Globus pallidus (tissue), 1 donor: ENCODE measurements around the gene PVALB.

Experiments
- DNase-seq: peaks from one replicate; pipeline ENCODE4 v3.0.0-alpha.2; 2015; ENCODE audit warnings: low spot score

Gene PVALB

DNA sequence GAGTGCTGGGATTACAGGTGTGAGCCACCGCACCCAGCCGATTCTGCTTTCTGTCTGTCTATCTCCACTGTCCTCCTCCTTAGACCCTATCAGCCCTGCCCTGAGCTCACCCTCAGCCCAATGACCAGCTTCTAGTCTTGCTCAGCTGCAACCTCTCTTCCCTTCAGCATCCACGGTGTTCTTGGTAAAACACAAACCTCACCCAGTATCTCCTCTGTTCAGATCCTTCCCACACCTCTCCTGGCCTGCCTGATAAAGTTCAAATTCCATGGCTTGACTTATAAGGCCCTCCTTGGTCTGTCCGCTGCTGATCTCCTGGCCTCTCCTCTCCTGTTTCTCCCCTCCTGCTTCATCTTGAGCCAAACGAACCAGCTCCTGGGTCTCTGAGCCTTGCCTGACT lies 29.4 kb upstream of the PVALB start:
- DNase-seq, result no peak

DNA sequence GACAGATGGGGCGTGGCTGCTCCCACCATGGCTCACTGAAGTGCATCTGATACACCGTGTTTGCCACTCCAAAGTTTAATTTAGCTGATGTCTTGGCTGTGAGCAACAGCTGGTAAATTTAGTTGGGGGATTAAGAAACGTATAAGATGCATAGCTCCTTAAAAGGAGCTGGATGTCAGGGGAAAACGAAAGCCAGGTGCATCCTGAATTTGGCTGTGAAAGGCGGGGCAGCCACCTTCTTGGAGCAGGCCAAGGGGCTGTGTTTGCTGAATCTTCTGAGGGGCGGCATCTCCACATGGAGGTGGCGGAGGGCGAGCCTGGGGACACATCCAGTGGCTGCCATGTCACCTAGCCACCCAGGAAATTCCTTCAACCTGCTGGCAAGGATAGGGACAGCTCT lies 23.3 kb upstream of the PVALB start:
- no peak for DNase-seq

DNA sequence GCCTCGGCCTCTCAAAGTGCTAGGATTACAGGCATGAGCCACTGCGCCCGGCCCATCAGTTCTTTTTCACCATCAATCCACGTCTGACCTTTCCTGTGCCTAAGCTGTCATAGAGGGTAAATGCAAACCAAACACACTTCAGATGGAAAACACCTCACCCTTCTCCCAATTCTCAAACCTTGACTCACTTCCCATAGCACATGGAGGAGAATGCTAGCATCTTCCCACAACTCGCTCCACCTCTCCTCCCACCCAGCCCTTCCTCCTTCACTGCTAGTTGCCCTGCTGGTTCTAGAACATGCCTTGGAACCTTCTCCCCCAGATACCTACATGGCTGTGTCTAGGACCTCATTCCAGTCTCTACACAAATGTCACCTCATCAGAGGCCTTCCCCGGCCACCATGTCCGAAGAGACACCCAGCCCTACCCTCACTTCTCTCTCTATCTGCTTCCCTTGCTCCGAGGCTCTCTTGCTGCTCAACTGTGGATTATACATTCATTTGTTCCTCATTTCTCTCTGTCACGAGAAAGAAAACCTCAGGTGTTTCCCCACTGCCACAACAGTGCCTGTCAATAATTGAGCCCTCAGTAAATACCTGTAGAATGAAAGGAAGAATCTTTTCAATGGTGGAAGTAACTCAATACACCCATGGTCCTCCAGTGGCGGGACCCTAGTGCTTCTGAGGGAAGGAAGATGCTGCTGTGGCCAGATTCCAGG lies 22.7 kb upstream of the PVALB start:
- DNase-seq, result no peak

DNA sequence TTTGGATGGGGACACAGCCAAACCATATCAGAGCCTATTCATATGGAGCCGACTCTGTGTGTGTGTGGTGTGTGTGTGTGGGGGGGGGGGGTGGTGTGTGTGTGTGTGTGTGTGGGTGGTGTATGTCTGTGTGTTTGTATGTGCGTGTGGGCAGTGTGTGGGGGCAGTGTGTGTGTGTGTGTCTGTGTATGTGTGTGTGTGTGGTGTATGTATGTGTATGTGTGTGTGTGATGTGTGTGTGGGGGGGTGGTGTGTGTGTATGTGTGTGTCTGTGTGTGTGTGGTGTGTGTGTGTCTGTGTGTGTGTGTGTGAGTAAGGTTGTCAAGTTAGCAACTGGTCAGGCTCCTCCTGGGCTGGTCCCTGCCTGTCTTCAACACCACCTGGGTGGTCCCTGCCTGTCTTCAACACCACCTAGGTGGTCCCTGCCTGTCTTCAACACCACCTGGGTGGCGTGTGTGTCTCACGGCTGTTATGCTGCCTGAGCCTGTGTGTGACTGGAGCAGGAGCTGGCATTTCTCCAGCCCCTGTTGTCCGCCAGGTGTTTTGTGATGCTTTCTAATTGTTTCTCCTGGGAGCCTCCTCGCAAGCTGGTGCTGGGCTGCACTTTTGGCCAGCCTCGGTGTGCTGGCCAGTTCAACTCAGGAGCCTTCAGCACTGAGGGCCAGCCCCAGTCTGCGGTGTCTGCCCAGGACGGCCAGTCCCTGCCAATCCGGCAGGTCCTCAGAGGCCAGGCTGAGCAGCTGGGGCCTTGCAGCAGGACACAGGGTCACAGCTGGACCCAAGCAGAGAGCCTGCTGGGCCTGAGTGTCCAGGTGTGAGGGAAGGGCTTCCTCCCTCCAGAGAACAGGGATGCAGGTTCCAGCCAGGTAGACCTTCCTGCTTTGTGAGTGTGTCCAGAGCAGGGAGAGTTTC lies 21.5 kb upstream of the PVALB start:
- no peak for DNase-seq

DNA sequence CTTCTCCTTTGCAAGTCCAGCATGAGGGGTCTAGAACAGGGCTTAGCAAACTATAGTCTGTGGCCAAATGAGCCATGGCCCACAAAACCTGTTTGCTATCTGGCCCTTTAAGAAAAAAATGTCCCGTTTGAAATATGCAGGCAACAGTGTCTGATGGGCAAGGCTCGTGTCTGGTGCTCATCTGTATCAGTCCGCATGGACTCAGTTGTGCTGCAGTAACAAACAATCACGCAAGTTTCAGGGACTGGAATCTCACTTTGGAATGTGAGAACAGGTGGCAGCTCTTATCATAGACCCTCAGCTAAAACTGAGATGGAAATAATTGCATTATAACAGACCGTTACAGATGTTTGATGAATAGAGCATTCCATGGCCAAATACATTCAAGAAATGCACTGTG lies 19.1 kb upstream of the PVALB start:
- DNase-seq, result no peak

DNA sequence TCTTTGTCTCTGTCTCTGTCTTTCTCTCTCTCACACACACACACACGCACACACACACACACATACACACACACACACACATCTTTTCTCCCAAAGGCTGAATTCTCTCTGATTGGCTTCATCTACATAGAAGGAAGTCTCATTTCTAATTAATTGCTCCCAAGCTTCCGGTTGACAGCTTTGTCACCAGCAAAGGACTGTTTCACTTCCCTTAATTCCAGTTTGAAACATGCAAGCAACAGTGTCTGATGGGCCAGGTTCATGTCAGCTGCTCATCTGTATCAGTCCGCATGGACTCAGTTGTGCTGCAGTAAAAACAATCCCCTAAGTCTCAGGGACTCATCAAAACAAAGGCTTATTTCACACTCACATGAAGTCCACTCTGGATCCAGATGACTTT lies 16.2 kb upstream of the PVALB start:
- DNase-seq, result no peak

DNA sequence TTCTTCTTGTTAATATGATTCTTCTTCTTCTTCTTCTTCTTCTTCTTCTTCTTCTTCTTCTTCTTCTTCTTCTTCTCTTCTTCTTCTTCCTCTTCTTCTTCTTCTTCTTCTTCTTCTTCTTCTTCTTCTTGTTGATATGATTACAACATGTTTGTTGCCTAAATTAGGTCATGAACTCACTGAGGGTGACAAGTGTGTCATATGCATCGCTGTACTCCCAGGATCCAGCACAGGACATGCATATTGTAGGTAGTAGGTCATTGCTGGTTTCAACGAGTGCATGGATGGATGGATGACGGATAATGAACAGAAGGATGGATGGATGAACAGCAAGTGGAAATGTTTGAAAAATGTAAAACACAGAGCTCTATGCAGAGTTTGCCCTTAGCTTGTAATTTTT lies 14.9 kb upstream of the PVALB start:
- DNase-seq, result no peak

DNA sequence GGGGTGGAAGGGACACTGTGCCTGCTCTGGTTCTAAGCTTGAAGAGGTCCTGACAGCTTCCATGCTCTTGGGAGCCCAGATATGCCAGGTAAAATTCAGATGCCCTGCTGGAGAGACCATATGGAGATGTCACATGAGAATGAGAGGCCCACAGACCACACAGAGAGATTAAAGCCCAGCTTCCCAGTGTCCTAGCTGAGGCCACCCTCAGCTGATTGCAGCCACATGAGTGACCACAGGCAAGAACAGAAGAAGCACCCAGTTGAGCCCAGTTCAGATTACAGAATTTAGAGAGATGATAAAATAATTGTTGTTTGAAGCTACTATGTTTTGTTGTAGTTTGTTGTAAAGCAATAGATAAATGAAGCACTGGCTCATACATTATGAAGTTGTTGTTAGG lies 14.4 kb upstream of the PVALB start:
- no peak for DNase-seq

DNA sequence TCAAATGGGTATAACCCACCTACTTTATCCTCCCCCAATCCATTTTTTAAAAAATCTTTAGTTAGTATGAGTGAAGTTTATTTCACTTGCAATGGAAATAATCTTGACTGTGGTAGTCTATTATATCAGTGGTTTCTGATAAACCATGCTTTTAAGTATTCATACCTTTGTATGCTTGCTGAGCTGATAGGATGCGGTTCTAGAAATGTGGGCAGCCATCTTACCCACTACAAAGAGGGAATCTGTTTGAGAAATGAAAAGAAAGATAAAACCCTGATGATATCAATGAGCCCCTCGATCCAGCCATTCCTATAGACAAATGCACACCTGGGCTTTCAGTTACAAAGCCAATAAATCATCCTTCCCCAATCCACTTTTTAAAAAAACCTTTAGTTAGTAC lies 13.8 kb upstream of the PVALB start:
- DNase-seq, result no peak

DNA sequence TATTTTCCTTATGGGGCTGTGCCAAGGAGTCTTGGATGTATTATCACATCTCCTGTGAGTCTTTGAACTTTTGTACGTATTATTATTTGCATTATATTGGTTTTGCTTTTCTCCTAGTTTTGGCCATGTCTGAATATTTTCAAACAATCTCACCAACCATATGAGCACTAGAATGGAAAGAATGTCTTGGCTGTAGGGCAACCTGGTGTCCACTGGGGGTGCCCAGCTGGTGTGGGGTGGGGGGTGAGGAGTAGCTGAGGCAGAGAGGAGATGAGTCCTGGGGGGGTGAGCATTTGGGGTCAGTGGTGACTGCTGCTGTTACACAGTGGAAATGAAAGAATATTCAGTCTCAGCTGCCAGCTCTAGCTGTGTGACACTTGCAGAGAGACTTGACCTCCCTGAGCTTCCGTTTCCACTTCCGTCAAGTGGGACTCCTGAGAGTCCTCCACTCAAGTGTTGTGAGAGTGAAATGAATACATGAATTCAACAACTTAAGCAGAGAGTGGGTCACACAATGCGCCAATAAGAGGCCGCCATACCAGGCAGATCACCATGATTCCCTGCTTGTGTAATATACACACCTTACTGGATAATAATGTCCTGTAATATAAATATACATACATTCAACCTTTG lies 12.7 kb upstream of the PVALB start:
- no peak for DNase-seq

DNA sequence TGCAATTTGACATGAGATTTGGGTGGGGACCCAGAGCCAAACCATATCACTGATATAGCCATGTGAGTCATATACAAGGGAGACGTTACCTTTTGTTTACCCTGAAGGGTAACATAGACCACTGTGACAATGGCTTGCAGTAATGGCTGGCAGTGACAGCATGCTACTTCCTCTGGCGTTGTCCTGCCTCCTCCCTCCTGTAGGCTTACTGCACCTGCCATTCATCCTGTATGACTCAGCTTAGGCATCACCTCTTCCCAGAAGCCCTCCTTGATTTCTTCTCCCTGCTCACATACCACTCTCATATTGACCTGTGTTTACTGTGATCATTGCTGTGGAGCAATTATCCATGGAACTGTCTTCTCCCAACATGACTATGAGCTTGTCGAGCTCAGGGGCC lies 12.0 kb upstream of the PVALB start:
- DNase-seq, result no peak

DNA sequence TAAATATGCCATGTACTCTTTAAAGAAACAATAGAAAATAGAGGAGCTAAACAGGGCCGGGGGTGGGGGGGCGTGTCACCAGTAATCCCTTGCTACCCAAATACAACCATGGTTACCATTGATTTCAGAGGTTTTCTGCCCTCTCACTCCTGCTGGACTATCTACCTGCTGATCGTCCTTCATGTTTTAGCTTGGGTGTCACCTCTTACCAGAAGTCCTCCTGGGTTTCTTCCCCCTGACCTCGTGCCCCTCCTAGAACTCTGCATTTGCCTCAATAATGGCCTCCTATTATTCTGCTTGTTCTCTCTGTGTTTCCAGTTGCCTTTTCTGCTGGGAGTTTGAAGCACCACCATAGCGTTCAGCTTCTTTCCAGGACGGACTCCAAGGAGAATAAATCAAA lies 9.4 kb upstream of the PVALB start:
- no peak for DNase-seq

DNA sequence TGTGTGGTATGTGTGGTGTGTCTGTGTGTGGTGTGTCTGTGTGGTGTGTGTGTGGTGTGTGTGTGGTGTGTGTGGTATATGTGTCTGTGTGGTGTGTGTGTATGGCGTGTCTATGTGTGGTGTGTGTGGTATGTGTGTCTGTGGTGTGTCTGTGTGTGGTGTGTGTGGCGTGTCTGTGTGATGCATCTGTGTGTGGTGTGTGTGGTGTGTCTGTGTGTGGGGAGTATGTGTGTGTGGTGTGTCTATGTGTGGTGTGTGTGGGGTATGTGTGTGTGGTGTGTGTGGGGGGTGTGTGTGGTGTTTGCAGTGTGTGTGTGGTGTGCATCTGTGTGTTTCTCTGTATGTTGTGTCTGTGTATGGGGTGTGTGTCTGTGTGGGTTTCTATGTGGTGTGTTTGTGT lies 7.8 kb upstream of the PVALB start:
- DNase-seq, result no peak

DNA sequence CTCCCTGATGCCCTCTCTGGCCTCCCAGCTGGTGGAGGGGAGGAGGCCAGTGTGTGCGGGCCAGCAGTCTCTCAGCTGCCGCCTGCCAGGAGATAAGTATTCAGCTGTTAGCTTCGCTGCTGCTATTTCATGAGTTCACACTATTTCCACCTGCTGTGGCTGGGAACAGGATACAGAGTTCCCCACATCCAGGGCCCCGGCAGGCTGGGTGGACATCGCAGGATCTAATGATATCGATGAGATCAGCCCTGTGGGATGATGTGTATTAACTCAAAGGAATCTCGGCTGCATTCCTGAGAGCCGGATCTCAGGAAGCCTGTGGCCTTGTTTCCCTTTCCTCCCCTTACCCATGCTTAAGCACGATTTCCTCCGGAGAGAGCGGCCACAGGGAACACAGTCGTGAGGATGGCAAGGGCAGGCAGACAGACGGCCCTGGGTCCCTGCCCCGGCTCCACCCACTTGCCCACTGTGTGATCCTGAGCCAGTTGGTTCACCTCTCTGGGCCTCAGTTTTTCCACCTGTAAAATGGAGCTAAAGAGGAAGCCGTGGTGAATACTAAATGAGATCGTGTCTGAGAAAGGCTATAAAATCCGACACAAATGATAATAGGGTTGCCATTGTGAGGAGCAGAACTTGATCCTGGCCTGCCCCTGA lies 6.5 kb upstream of the PVALB start:
- DNase-seq, result no peak

DNA sequence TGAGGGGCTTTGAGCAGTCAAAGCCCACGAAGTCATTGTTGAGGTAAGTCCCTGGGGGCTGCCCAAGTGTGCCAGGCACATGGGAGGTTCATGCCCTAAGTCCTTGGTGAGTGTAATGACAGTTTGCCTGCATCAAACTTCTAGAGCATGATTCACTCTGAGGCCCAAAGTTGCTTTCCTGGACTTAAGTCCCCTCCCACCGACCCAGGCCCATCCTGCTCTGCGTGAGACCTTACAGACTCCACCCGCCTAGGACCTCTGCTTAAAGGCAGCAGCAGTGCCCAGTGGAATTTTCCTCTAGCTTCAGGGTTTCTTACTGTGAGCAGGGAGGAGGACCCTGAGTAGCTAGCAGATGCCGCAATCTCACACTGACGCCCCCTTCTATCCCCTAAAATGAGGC lies 5.7 kb upstream of the PVALB start:
- DNase-seq, result no peak

DNA sequence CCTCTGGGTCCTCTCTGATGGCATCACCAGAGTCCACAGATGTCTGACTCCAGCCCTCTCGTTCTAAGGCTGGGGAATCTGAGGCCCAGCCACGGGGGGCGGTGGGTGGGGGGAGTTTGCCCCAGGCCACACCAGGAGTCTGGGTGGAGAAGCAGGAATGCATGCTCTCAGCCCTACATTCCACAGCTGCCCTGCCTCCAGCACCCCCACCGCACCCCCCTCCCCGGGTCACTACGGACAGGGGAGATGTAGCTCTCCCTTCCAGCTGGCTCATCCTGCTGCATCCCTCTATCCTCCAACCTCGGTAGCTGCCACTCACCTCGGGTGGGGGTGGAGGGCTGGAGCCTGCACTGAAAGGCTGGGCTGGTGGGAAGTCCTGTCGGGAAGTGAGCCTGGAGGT lies 2.3 kb upstream of the PVALB start:
- DNase-seq, result no peak

DNA sequence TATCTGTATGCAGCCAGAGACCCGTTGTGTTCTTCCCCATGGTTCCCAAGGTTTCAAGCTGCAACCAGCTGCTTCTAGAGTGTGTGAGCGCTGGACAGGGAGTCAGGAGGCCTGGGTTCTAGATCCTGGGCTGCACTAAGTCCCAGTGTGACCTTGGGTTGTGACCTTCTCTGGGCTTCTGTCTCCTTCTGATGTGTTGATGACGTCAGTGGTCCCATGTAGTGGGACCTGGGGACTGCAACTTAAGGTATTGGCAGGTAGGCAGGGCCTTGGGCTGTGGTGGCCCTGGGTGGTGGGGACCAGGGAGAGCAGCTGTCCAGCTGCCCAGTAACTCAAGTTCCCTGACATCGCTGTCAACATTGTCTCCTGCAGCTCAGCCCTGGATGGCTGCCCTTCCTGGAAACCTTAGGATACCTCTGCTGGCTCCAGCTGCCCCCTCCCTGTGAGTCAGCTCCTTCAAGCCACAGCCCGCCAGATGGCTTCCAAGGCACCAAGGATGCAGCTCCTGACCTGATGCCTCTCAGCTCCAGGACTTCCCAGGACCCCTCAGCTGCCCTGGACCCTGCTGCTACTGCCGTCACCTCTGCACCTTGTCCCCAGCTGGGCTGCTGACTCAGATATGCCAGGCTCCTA lies 1.3 kb upstream of the PVALB start:
- no peak for DNase-seq

DNA sequence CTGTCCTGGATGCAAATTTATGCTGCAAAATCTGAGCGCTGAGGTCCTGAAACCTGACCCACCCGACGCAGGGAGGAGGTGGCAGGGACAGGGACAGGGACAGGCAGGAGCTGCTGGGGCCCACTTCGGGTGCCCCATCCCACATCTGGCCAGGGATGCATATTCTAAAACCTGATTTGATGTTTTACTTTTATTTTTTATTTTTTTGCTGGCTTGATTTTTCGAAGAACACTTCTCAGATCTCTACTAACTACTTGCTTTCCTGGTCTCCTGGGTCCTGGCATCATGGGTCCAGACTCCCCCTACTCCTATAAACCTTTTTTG lies 652 bp upstream of the PVALB start:
- DNase-seq, result no peak

DNA sequence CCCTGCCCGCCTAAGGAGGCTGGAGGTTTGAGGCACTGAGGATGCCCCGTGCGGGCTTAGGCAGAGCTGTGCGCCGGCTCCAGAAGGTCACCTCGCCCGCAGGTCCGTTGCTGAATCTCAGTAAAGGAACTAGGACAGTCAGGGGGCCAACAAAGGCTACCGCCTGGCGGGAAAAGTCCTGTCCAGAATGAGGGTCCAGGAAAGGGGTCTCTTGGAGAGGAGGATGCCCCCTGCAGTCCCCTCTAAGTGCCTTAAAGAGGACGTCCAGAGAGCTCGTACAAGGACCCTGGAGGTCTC lies 548 bp downstream of the PVALB start:
- DNase-seq, result no peak

DNA sequence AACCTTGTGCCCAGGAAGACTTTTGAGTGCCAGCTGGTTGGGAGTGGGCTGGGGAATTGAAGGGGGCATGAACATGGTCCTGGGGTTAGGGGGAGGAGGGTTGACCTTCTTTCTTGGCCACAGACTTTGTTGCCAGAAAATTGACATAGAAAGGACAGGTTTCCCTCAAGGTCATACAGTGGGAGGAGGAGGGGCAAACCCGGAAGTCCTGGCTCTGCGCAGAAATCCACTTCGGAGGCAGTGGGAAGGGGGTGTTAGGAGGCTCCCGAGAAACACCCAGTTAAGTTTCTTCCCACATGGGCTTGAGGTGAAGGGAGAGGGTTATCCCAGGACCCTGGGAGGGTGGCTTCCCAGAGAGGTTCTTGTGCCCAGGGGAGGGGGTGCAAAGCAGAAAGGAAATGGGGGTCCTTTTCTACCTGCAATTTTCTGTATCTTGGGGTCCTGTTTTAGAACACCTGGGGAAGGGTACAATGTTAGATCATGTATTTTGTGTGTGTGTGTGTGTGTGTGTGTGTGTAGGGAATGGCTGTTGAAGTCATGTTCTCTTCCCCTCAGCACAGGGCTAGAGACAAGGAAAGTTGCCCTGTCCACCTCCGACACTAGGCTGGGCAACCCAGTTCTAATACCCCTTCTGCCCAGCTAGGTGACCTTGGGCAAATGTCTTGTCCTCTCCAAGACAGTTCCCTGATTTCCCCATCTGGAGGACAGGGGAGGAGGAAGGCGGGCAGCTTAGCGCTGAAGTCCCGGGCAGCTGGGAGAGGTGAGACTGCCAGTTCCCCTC lies 1.1 kb downstream of the PVALB start:
- DNase-seq, result no peak

DNA sequence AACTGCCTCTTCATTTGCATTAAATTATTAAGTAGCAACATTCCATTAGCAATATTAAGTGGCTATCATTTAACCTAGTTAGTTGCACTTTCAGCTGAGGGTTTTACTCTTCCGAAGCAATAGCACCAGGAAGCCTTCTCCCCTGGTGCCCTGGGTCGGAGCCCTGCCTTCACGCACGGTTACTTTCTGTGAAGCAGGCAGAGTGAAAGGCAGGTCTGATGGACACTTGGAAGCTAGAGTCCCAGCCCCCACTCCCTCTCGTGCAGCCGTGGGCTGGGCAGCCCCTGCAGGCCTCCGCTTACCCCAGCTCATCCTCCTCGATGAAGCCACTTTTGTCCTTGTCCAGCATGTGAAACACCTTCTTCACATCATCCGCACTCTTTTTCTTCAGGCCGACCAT lies 2.0 kb downstream of the PVALB start:
- no peak for DNase-seq
